Measurements from ENCODE around the gene TVP23C. TPM values are rescaled to one million over a fixed set of nuclear protein-coding genes. Genes with fewer than 3 reads are reported as not detected.
"Not testable (repeated sequence)": the region's sequence is repeated elsewhere in the genome, so short reads cannot be mapped to it uniquely, and the experiment has no call there.

The TVP23C gene
- total RNA-seq, 1 donor from 2014 or later = 15.1 TPM

GRCh38 chr17:15511142-15511541 is 52.1 kb downstream of the TVP23C start:
- Mint-ChIP-seq H3K4me1 (ENCODE audit: unreplicated experiment) (peaks cover 4% of the 10 kb centered on the region), H3K27me3 (no peaks in the 10 kb centered on the region), H3K4me3 (no peak overlapping the region), H3K36me3 (peaks cover 28% of the 10 kb centered on the region), H3K9me3 (no peaks in the 10 kb centered on the region), H3K27ac (no peak overlapping the region)
- DNase-seq (ENCODE audit: extremely low spot score, unreplicated experiment) = no peak
- TF ChIP-seq CTCF (conservative IDR thresholded peaks at IDR 0.05) = no peak

- DNase-seq (ENCODE audit: extremely low spot score, unreplicated experiment) = no peak
- TF ChIP-seq CTCF (conservative IDR thresholded peaks at IDR 0.05) = no peak
- H3K9me3 Mint-ChIP-seq = no peaks in the 10 kb centered on the region
- H3K36me3 Mint-ChIP-seq = peaks cover 20% of the 10 kb centered on the region
- H3K27me3 Mint-ChIP-seq = no peaks in the 10 kb centered on the region
- H3K27ac Mint-ChIP-seq = no peak overlapping the region
- H3K4me3 Mint-ChIP-seq = no peak overlapping the region
- H3K4me1 Mint-ChIP-seq (ENCODE audit: unreplicated experiment) = peaks cover 4% of the 10 kb centered on the region
These were observed 52.9 kb downstream of the TVP23C start for GRCh38 chr17:15510361-15510760.

- Mint-ChIP-seq H3K27me3 (no peaks in the 10 kb centered on the region), H3K36me3 (peaks cover 18% of the 10 kb centered on the region), H3K27ac (no peak overlapping the region), H3K4me1 (ENCODE audit: unreplicated experiment) (peaks cover 4% of the 10 kb centered on the region), H3K4me3 (no peak overlapping the region), H3K9me3 (no peaks in the 10 kb centered on the region)
- TF ChIP-seq CTCF (conservative IDR thresholded peaks at IDR 0.05) = no peak
- no peak for DNase-seq (ENCODE audit: extremely low spot score, unreplicated experiment)
These were observed 54.2 kb downstream of the TVP23C start for GRCh38 chr17:15509095-15509494.

GRCh38 chr17:15508466-15508865 is 54.8 kb downstream of the TVP23C start:
- TF ChIP-seq CTCF (conservative IDR thresholded peaks at IDR 0.05) = no peak
- Mint-ChIP-seq H3K27ac (no peak overlapping the region), H3K27me3 (no peaks in the 10 kb centered on the region), H3K36me3 (peaks cover 21% of the 10 kb centered on the region), H3K9me3 (no peaks in the 10 kb centered on the region), H3K4me3 (no peak overlapping the region), H3K4me1 (ENCODE audit: unreplicated experiment) (no peaks in the 10 kb centered on the region)
- DNase-seq (ENCODE audit: extremely low spot score, unreplicated experiment) = no peak

- peaks cover 24% of the 10 kb centered on the region for H3K36me3 Mint-ChIP-seq
- no peaks in the 10 kb centered on the region for H3K27me3 Mint-ChIP-seq
- no peak overlapping the region for H3K4me3 Mint-ChIP-seq
- peaks cover 1% of the 10 kb centered on the region for H3K4me1 Mint-ChIP-seq (ENCODE audit: unreplicated experiment)
- DNase-seq (ENCODE audit: extremely low spot score, unreplicated experiment) = no peak
- no peaks in the 10 kb centered on the region for H3K9me3 Mint-ChIP-seq
- no peak overlapping the region for H3K27ac Mint-ChIP-seq
- no peak for TF ChIP-seq CTCF (conservative IDR thresholded peaks at IDR 0.05)
These were observed 55.4 kb downstream of the TVP23C start for GRCh38 chr17:15507896-15508295.

GRCh38 chr17:15507001-15507400 is 56.3 kb downstream of the TVP23C start:
- Mint-ChIP-seq H3K27me3 (no peaks in the 10 kb centered on the region), H3K36me3 (peaks cover 29% of the 10 kb centered on the region), H3K27ac (no peak overlapping the region), H3K9me3 (no peaks in the 10 kb centered on the region), H3K4me3 (no peak overlapping the region), H3K4me1 (ENCODE audit: unreplicated experiment) (peaks cover 7% of the 10 kb centered on the region)
- no peak for DNase-seq (ENCODE audit: extremely low spot score, unreplicated experiment)
- TF ChIP-seq CTCF (conservative IDR thresholded peaks at IDR 0.05) = no peak

- peaks cover 35% of the 10 kb centered on the region for H3K36me3 Mint-ChIP-seq
- not testable (repeated sequence) for H3K4me1 Mint-ChIP-seq (ENCODE audit: unreplicated experiment); H3K27me3 Mint-ChIP-seq; H3K9me3 Mint-ChIP-seq; DNase-seq (ENCODE audit: extremely low spot score, unreplicated experiment); H3K4me3 Mint-ChIP-seq; H3K27ac Mint-ChIP-seq
These were observed 57.6 kb downstream of the TVP23C start for GRCh38 chr17:15505708-15506107.

Measured in type B pancreatic cell (in vitro differentiated cells).